GM12865 (cell line): ENCODE data around the gene SLC27A5.

Experiments
- DNase-seq: peaks from one replicate; pipeline ENCODE4 v3.0.0; 2010; ENCODE audit warnings: low read depth
- H3K4me3 ChIP-seq: 2 replicates; pipeline ENCODE4 v1.5.1; 2011; ENCODE audit warnings: mild to moderate bottlenecking, low read depth, low read length, control low read depth
- CTCF ChIP-seq: IDR thresholded peaks from 2 replicates; pipeline ENCODE4 v1.5.1; 2011; ENCODE audit warnings: low read length, control low read depth, low read depth, inconsistent platforms; ENCODE audit not compliant: insufficient read depth; ENCODE audit errors: missing control alignments

The SLC27A5 gene

DNA sequence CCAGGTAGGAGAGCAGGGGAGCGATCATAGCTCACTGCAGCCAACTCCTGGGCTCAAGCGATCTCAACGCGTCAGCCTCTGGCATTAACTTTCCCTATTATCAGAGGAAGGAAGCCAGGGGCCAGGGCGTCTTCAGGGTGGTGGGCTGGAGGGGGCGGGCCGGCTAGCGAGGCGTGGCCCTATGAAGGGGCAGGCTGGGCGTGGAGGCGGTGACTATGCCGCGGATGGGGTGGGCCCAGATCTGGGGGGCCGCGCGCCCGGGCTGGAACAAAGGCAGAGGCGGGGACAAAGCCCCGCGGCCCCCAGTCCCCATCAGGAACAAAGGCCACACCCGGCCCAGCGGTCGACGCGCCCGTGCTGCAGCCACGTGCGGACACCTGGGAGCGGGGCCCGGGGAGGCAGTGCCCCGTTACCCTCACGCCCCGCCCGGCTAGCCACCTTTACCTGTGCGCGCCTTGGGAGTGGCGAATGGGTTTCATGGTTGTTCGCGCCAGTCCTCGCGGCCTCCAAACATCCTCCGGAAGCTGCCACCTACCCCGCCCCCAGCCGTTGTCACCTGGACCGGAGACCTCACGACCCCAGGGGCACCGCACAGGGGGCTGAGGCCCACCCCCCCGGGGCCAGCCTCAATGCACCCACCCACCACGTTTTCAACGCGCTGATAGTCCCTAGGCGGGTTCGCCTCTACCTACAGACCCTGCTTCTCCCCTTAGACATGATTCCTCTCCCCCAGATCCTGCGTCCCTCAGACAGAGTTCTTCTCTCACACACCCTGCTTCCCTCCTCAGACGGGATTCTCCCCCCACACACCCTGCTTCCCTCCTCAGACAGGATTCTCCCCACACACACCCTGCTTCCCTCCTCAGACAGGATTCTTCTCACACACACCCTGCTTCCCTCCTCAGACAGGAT lies 26.7 kb upstream of the SLC27A5 start:
- peak overlapping the region; percentile 49 for H3K4me3 ChIP-seq
- DNase-seq: peak; percentile 19
- TF ChIP-seq CTCF: no peak

DNA sequence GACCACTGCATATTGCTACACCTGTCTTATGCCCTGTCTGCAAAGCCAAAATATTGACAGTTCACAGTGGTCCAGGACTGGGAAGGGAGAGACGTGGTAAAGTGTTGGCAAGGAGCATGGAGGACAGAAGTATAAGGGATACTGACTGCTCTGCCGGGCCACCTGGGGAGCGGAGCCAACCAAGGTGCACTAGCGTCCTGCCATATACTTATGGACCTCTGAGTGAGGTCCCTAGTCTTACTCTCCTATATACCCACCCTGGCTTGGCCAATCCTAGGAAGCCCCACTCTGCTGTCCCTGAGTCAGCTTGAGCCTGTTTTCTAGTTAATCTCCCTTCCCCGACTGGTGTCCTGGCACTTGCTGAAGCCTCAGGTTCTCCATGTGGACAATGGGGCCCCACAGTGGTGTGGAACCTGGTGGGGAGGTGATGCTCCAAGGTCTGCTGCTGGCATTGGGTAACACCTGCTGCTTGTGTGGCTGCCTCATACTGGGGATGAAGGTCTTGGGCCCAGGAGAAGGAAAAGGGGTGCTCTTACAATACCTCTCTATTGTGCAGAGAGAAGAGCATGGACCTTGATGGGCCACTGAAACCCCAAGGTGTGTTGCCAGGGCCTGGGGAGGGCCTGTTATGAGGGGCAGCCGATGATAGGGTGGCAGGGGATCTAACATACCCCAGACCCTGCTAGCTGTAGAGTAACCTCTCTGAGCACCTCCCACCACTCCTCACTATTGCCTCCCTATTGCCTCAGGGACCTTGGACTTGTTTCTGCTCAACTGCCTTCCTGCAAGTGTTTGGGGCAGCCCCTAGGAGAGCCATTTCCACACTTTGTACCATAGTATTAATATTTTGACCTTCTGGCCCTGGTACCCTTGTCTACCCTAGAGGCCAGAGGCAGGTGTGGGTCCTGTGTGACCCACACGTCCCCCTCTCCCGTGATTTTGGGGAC lies 25.3 kb upstream of the SLC27A5 start:
- H3K4me3 ChIP-seq: no peak overlapping the region
- no peak for TF ChIP-seq CTCF
- no peak for DNase-seq

GRCh38 chr19:58535857-58536256 lies 24.1 kb upstream of the SLC27A5 start:
- no peak for DNase-seq
- TF ChIP-seq CTCF: no peak
- no peak overlapping the region for H3K4me3 ChIP-seq

- no peak for TF ChIP-seq CTCF
- H3K4me3 ChIP-seq: no peak overlapping the region
- DNase-seq: no peak
These were observed 19.4 kb upstream of the SLC27A5 start for GRCh38 chr19:58531034-58531840.

DNA sequence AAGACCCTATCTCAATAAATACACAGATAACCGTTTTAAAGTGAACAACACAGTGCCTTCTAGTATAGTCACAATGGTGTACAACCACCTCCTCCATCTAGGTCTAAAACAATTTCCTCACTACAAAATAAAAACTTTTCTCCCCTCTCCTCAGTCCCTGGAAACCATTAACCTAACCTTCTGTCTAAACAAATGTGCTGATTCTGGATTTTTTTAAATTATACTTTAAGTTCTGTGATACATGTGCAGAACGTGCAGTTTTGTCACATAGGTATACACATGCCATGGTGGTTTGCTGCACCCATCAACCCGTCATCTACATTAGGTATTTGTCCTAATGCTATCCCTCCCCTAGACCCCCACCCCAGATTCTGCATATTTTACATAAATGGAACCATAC lies 17.6 kb upstream of the SLC27A5 start:
- H3K4me3 ChIP-seq: no peak overlapping the region
- no peak for DNase-seq
- no peak for TF ChIP-seq CTCF

DNA sequence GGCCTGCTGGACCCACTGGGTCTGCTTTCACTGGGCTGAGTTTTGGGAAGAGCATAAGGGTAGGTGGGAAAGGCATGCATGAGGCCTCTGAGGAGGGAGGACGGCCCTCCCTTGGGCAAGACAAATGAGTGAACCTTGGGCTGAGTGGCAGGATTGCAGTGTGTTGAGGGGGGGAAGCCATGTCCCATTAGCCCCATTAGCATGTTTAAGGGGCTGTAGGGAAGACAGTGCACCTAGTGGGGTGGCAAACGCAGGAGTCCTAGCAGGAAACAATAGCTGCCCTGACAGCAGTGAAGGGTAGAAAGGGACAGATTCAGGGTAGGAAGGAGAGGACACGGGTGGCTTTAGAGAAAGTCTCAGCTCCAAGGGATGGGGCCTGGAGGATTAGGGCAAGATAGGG lies 10.9 kb upstream of the SLC27A5 start:
- H3K4me3 ChIP-seq: no peak overlapping the region
- DNase-seq: no peak
- TF ChIP-seq CTCF: no peak
